ENCODE measurements around the gene RAB44.

The RAB44 gene

GRCh38 chr6:36743538-36744303 lies 46.1 kb downstream of the RAB44 start:
- TF ChIP-seq CTCF (IDR thresholded peaks at IDR 0.05; ENCODE audit: low read depth, low read length), result no peak
- no peak overlapping the region for H3K4me3 ChIP-seq (replicated peaks in 1 of 2; ENCODE audit: low read depth in 2 of 2, low read length in 2 of 2)
- no peak for DNase-seq (ENCODE audit: low read depth in 2 of 2)

- DNase-seq (ENCODE audit: low read depth in 2 of 2), result no peak
- H3K4me3 ChIP-seq (replicated peaks in 1 of 2; ENCODE audit: low read depth in 2 of 2, low read length in 2 of 2), result no peak overlapping the region
- TF ChIP-seq CTCF (IDR thresholded peaks at IDR 0.05; ENCODE audit: low read depth, low read length), result no peak
Observed at GRCh38 chr6:36744304-36744673, 46.7 kb downstream of the RAB44 start.

GRCh38 chr6:36745283-36745682 lies 47.7 kb downstream of the RAB44 start:
- no peak overlapping the region for H3K4me3 ChIP-seq (replicated peaks in 1 of 2; ENCODE audit: low read depth in 2 of 2, low read length in 2 of 2)

GRCh38 chr6:36745836-36746235 lies 48.2 kb downstream of the RAB44 start:
- no peak for TF ChIP-seq CTCF (IDR thresholded peaks at IDR 0.05; ENCODE audit: low read depth, low read length)
- no peak for DNase-seq (ENCODE audit: low read depth in 2 of 2)
- no peak overlapping the region for H3K4me3 ChIP-seq (replicated peaks in 1 of 2; ENCODE audit: low read depth in 2 of 2, low read length in 2 of 2)

More at GRCh38 chr6:36745283-36745682, 47.7 kb downstream of the RAB44 start:
- no peak for TF ChIP-seq CTCF (IDR thresholded peaks at IDR 0.05; ENCODE audit: low read depth, low read length)
- no peak for DNase-seq (ENCODE audit: low read depth in 2 of 2)

GRCh38 chr6:36746251-36746650 lies 48.6 kb downstream of the RAB44 start:
- TF ChIP-seq CTCF (IDR thresholded peaks at IDR 0.05; ENCODE audit: low read depth, low read length), result no peak

GRCh38 chr6:36749829-36750489 lies 52.3 kb downstream of the RAB44 start:
- no peak overlapping the region for H3K4me3 ChIP-seq (replicated peaks in 1 of 2; ENCODE audit: low read depth in 2 of 2, low read length in 2 of 2)
- no peak for DNase-seq (ENCODE audit: low read depth in 2 of 2)
- no peak for TF ChIP-seq CTCF (IDR thresholded peaks at IDR 0.05; ENCODE audit: low read depth, low read length)

More at GRCh38 chr6:36746251-36746650, 48.6 kb downstream of the RAB44 start:
- DNase-seq (ENCODE audit: low read depth in 2 of 2), result no peak
- H3K4me3 ChIP-seq (replicated peaks in 1 of 2; ENCODE audit: low read depth in 2 of 2, low read length in 2 of 2), result no peak overlapping the region

Data from cardiac fibroblast (primary cell).